ENCODE results near the gene TAF4. TPM values are rescaled to one million over a fixed set of nuclear protein-coding genes. Genes with fewer than 3 reads are reported as not detected.

Gene TAF4
- total RNA-seq, 1 experiment from 2014 or later = 3.7 TPM

DNA sequence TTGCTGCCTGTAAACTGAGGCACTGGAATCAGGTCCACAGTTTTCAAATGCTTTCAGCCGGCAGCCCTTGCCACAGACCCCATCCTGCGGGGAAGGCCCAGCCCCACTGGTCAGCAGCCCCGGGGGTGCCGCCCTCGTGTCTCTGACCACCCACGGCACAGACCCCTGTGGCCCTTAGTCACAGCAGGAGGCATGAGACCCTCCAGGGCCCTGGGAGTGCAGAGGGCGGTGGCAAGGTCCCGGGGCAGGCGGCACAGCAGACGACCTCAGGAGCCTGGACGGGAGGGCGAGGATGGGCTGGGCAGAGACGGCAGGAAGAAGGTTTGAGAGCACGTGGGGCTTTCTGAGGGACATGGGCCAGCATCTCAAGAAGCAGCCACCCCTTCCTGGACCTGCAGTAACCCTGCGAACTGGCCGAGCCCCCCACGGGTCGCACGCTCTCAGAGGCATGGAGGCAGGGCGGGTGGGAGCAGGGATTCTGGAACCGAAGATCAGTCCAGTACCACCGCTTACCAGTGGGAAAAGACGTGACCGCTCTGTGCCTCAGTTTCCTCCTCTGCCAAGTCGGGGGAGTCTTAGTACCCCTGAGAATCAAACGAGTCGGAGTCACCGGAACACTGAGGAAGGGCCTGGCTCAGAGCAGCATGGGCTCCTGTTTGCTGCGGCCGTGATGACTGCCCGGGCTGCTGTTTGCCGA lies 140.7 kb downstream of the TAF4 start:
- DNase-seq (ENCODE audit: low read depth) = no peak
- in situ Hi-C loops (cut with HindIII; ENCODE audit: low pct_unique_long_range_greater_than_20kb, low sequenced_read_pairs) = no loop called here

Other genes starting within 250 kb of the TAF4 start
- gene LSM14B, start 56.6 kb upstream of the TAF4 start, total RNA-seq (2014; rRNA removed; shearing (Covaris generic); ENCODE audit: low replicate concordance) = 57.4 and 65.1 TPM in 2 replicates
- gene PSMA7, start 77.5 kb upstream of the TAF4 start, total RNA-seq (2014; rRNA removed; shearing (Covaris generic); ENCODE audit: low replicate concordance) = 687 and 810 TPM in 2 replicates
- 7.1 and 8.2 TPM in 2 replicates for gene SS18L1, start 77.9 kb upstream of the TAF4 start, total RNA-seq (2014; rRNA removed; shearing (Covaris generic); ENCODE audit: low replicate concordance)
- gene MTG2, start 117.1 kb upstream of the TAF4 start, total RNA-seq (2014; rRNA removed; shearing (Covaris generic); ENCODE audit: low replicate concordance) = 21.8 and 31.6 TPM in 2 replicates
- not detected in 2 replicates for gene HRH3, start 154.4 kb upstream of the TAF4 start, total RNA-seq (2014; rRNA removed; shearing (Covaris generic); ENCODE audit: low replicate concordance)
- 14.0 and 17.9 TPM in 2 replicates for gene OSBPL2, start 172.6 kb upstream of the TAF4 start, total RNA-seq (2014; rRNA removed; shearing (Covaris generic); ENCODE audit: low replicate concordance)
- 213 and 243 TPM in 2 replicates for gene ADRM1, start 237.1 kb upstream of the TAF4 start, total RNA-seq (2014; rRNA removed; shearing (Covaris generic); ENCODE audit: low replicate concordance)

All from Caki2 (cell line).